ENCODE results near the gene MACF1.

GRCh38 chr1:39445573-39445972 is 241.1 kb downstream of the MACF1 start:
- no peak for TF ChIP-seq POLR2AphosphoS5 (IDR thresholded peaks at IDR 0.05; ENCODE audit: low read depth, low read length)
- TF ChIP-seq POLR2A (IDR thresholded peaks at IDR 0.05; ENCODE audit: low read depth, low read length), result no peak
